H1 (cell line): ENCODE data around the gene TOMM40. TPM values are rescaled to one million over a fixed set of nuclear protein-coding genes. Genes with fewer than 3 reads are reported as not detected.

Experiments
- CTCF ChIA-PET: fragments of 300-600 bp; sonication (Branson Sonifier 250); formaldehyde crosslinking; loops from one replicate; lab custom pipeline; 2021; ENCODE audit not compliant: partially characterized antibody; lab: Charles Lee
- POLR2A ChIA-PET: fragments of 300-600 bp; sonication (Branson Sonifier 250); formaldehyde crosslinking; loops from one replicate; lab custom pipeline; 2021; ENCODE audit warnings: inconsistent platforms; ENCODE audit not compliant: partially characterized antibody; lab: Charles Lee
- DNase-seq, 2 experiments: peaks; one replicate each; pipeline versions ENCODE4 v3.0.0 to v3.0.0-alpha.2; 2010 to 2022; ENCODE audit warnings: low spot score in 2 of 2, low read depth in 1 of 2, mixed read lengths in 1 of 2
- FAIRE-seq: peaks from 2 replicates; lab custom pipeline; 2011; peaks lifted over from hg19 to GRCh38; lab: Jason Lieb, UNC
- H2AFZ ChIP-seq: 2 replicates; pipeline ENCODE4 v1.8.1; 2012; ENCODE audit warnings: low read length, inconsistent platforms
- H2AK5ac ChIP-seq: 2 replicates; pipeline ENCODE4 v1.6.1; 2013; ENCODE audit warnings: low read depth, low read length
- H2BK120ac ChIP-seq: replicated peaks from 2 replicates; pipeline ENCODE3; 2013; ENCODE audit warnings: low read depth, low read length, inconsistent platforms
- H2BK12ac ChIP-seq: 2 replicates; pipeline ENCODE4 v1.6.1; 2013; ENCODE audit warnings: low read depth, low read length
- H2BK15ac ChIP-seq: 2 replicates; pipeline ENCODE4 v1.6.1; 2013; ENCODE audit warnings: low read length
- H2BK20ac ChIP-seq: 2 replicates; pipeline ENCODE4 v1.6.1; 2013; ENCODE audit warnings: low read length
- H2BK5ac ChIP-seq: 2 replicates; pipeline ENCODE4 v1.6.1; 2013; ENCODE audit warnings: low read depth, low read length
- H3K14ac ChIP-seq: 2 replicates; pipeline ENCODE4 v1.6.1; 2013; ENCODE audit warnings: inconsistent platforms; ENCODE audit not compliant: insufficient read length
- H3K18ac ChIP-seq: 2 replicates; pipeline ENCODE4 v1.6.1; 2013; ENCODE audit warnings: low read length; ENCODE audit errors: extremely low read depth
- H3K23ac ChIP-seq: 2 replicates; pipeline ENCODE4 v1.6.1; 2013; ENCODE audit warnings: inconsistent platforms; ENCODE audit not compliant: insufficient read length
- H3K23me2 ChIP-seq: 2 replicates; pipeline ENCODE4 v1.6.1; 2013; ENCODE audit warnings: low read depth, low read length
- H3K27ac ChIP-seq: 2 replicates; pipeline ENCODE4 v1.6.1; 2011; ENCODE audit warnings: low read depth, low read length, inconsistent platforms
- H3K27me3 ChIP-seq, 4 experiments: replicated peaks in 1 of 4; 1 replicate in 1 of 4; 2 replicates in 3 of 4; pipeline versions ENCODE4 v1.6.1 to v1.8.1; 2011 to 2013; ENCODE audit warnings: low read length in 3 of 4, mild to moderate bottlenecking in 3 of 4, inconsistent platforms in 2 of 4, mixed read lengths in 2 of 4, moderate library complexity in 1 of 4; ENCODE audit not compliant: control insufficient read depth in 3 of 4, insufficient read depth in 3 of 4; ENCODE audit errors: extremely low read depth in 1 of 4
- H3K36me3 ChIP-seq, 4 experiments: 2 replicates each; pipeline versions ENCODE4 v1.6.1 to v1.8.1; 2011 to 2013; ENCODE audit warnings: mild to moderate bottlenecking in 4 of 4, low read length in 3 of 4, moderate library complexity in 2 of 4, control low read depth in 1 of 4, inconsistent platforms in 1 of 4; ENCODE audit not compliant: insufficient read depth in 4 of 4, control insufficient read depth in 2 of 4
- H3K4ac ChIP-seq: replicated peaks from 2 replicates; pipeline ENCODE3; 2013; ENCODE audit warnings: low read length, low read depth, mixed read lengths, inconsistent platforms; ENCODE audit not compliant: insufficient read length
- H3K4me1 ChIP-seq, 4 experiments: replicated peaks in 1 of 4; 1 replicate in 1 of 4; 2 replicates in 3 of 4; pipeline versions ENCODE4 v1.6.1 to v1.8.1; 2011 to 2013; ENCODE audit warnings: low read length in 3 of 4, inconsistent platforms in 2 of 4, mixed read lengths in 1 of 4; ENCODE audit not compliant: insufficient read depth in 4 of 4, control insufficient read depth in 3 of 4
- H3K4me2 ChIP-seq, 2 experiments: 2 replicates each; pipeline versions ENCODE4 v1.6.1 to v1.8.1; 2011 to 2013; ENCODE audit warnings: low read depth in 2 of 2, low read length in 2 of 2, control low read depth in 1 of 2, inconsistent platforms in 1 of 2, mild to moderate bottlenecking in 1 of 2; ENCODE audit not compliant: insufficient read depth in 1 of 2
- H3K4me3 ChIP-seq, 4 experiments: fragments of 200-600, 300-600 bp in 1 of 4; sonication (generic), shearing (Covaris generic), sonication (Bioruptor Twin) in 1 of 4; 2 replicates each; pipeline versions ENCODE4 v1.5.1 to v1.8.1; 2011 to 2016; ENCODE audit warnings: low read length in 4 of 4, low read depth in 3 of 4, control low read depth in 2 of 4, inconsistent platforms in 2 of 4, mild to moderate bottlenecking in 2 of 4, mixed read lengths in 1 of 4, moderate library complexity in 1 of 4; ENCODE audit not compliant: insufficient read depth in 2 of 4; ENCODE audit errors: extremely low read depth in 1 of 4
- H3K56ac ChIP-seq: replicated peaks from 2 replicates; pipeline ENCODE3; 2013; ENCODE audit warnings: low read depth, mild to moderate bottlenecking, mixed read lengths, low read length, inconsistent platforms; ENCODE audit not compliant: insufficient read length
- H3K79me1 ChIP-seq: 2 replicates; pipeline ENCODE4 v1.6.1; 2013; ENCODE audit warnings: low read depth, low read length, control low read depth
- H3K79me2 ChIP-seq, 2 experiments: 2 replicates each; pipeline versions ENCODE4 v1.6.1 to v1.8.1; 2012 to 2013; ENCODE audit warnings: low read length in 2 of 2, mild to moderate bottlenecking in 2 of 2, inconsistent platforms in 1 of 2; ENCODE audit not compliant: insufficient read depth in 2 of 2, control insufficient read depth in 1 of 2
- H3K9ac ChIP-seq, 4 experiments: replicated peaks in 1 of 4; 1 replicate in 1 of 4; 2 replicates in 3 of 4; pipeline versions ENCODE4 v1.6.1 to v1.8.1; 2011 to 2013; ENCODE audit warnings: low read depth in 3 of 4, low read length in 3 of 4, control low read depth in 2 of 4, mild to moderate bottlenecking in 2 of 4, moderate library complexity in 2 of 4, inconsistent platforms in 1 of 4; ENCODE audit errors: extremely low read depth in 1 of 4
- H3K9me3 ChIP-seq, 2 experiments: 2 replicates each; pipeline versions ENCODE4 v1.6.1 to v1.8.1; 2012 to 2013; ENCODE audit warnings: mild to moderate bottlenecking in 2 of 2, moderate library complexity in 2 of 2, control low read depth in 1 of 2, inconsistent platforms in 1 of 2, low read depth in 1 of 2, low read length in 1 of 2, mixed read lengths in 1 of 2; ENCODE audit not compliant: insufficient read depth in 2 of 2
- H4K20me1 ChIP-seq, 2 experiments: replicated peaks in 1 of 2; 2 replicates each; pipeline versions ENCODE3 to v1.8.1; 2011 to 2013; ENCODE audit warnings: inconsistent platforms in 2 of 2, low read length in 2 of 2, mild to moderate bottlenecking in 1 of 2; ENCODE audit not compliant: insufficient read depth in 2 of 2, control insufficient read depth in 1 of 2
- H4K5ac ChIP-seq: 2 replicates; pipeline ENCODE4 v1.6.1; 2013; ENCODE audit warnings: low read length, low read depth, mixed read lengths, inconsistent platforms; ENCODE audit not compliant: insufficient read length
- H4K8ac ChIP-seq: 2 replicates; pipeline ENCODE4 v1.8.0; 2013; ENCODE audit warnings: mild to moderate bottlenecking, moderate library complexity, low read length, inconsistent platforms; ENCODE audit not compliant: insufficient read depth; ENCODE audit errors: extremely low read depth
- H4K91ac ChIP-seq: replicated peaks from 2 replicates; pipeline ENCODE3; 2013; ENCODE audit warnings: low read length, mixed read lengths, inconsistent platforms; ENCODE audit not compliant: insufficient read length
- CBX8 ChIP-seq: fragments of 300-800, 300-1000 bp; sonication (generic); IDR thresholded peaks from 2 replicates; pipeline ENCODE4 v1.7.1; 2016; ENCODE audit warnings: low read depth, low read length, borderline replicate concordance
- CEBPB ChIP-seq: IDR thresholded peaks from 2 replicates; pipeline ENCODE4 v1.6.1; 2012; ENCODE audit warnings: low read depth, low read length
- CHD1 ChIP-seq: IDR thresholded peaks from 2 replicates; pipeline ENCODE4 v1.6.1; 2012; ENCODE audit warnings: low read depth, low read length, improper control_type of control experiment
- CTBP2 ChIP-seq: IDR thresholded peaks from 2 replicates; pipeline ENCODE4 v1.7.0; 2011; ENCODE audit warnings: borderline replicate concordance, mild to moderate bottlenecking, moderate library complexity, mixed read lengths, low read length; ENCODE audit not compliant: insufficient read depth, insufficient read length
- EGR1 ChIP-seq: IDR thresholded peaks from 2 replicates; pipeline ENCODE4 v1.6.1; 2011; ENCODE audit warnings: low read depth, low read length, borderline replicate concordance
- HDAC2 ChIP-seq, 2 experiments: fragments of 300-600 bp in 1 of 2; sonication (generic) in 1 of 2; IDR thresholded peaks; 2 replicates each; pipeline ENCODE4 v1.6.1; 2011 to 2012; ENCODE audit warnings: low read depth in 2 of 2, low read length in 2 of 2, mild to moderate bottlenecking in 2 of 2, moderate library complexity in 2 of 2, borderline replicate concordance in 1 of 2, inconsistent platforms in 1 of 2
- JUND ChIP-seq: IDR thresholded peaks from 2 replicates; pipeline ENCODE4 v1.6.1; 2011; ENCODE audit warnings: mild to moderate bottlenecking, improper control_type of control experiment, low read length
- KDM4A ChIP-seq: IDR thresholded peaks from one replicate; pipeline ENCODE4 v1.7.1; 2012; ENCODE audit warnings: low read depth, mild to moderate bottlenecking, moderate library complexity, low read length, inconsistent platforms; ENCODE audit not compliant: severe bottlenecking
- RFX5 ChIP-seq: IDR thresholded peaks from 2 replicates; pipeline ENCODE4 v1.6.1; 2011; ENCODE audit warnings: low read depth, low read length, improper control_type of control experiment, borderline replicate concordance
- SAP30 ChIP-seq: fragments of 300-600 bp; sonication (generic); IDR thresholded peaks from 2 replicates; pipeline ENCODE4 v1.7.1; 2012; ENCODE audit warnings: low read length, moderate library complexity, mild to moderate bottlenecking, inconsistent platforms; ENCODE audit not compliant: insufficient read depth, insufficient replicate concordance
- SIN3A ChIP-seq, 2 experiments: IDR thresholded peaks in 1 of 2; conservative IDR thresholded peaks in 1 of 2; 2 replicates each; pipeline ENCODE4 v1.6.1; 2011 to 2012; ENCODE audit warnings: low read length in 2 of 2, improper control_type of control experiment in 1 of 2, low read depth in 1 of 2, mild to moderate bottlenecking in 1 of 2
- SP4 ChIP-seq: IDR thresholded peaks from 2 replicates; pipeline ENCODE4 v1.6.1; 2012; ENCODE audit warnings: low read length, inconsistent platforms
- TBP ChIP-seq: IDR thresholded peaks from 2 replicates; pipeline ENCODE4 v1.6.1; 2011; ENCODE audit warnings: low read depth, low read length, improper control_type of control experiment
- WGBS, 2 experiments: shearing (Covaris generic) in 1 of 2; methylation state at CpG; one replicate each; pipeline versions ENCODE4 v1.1.6 to v1.1.7; 2013 to 2015; ENCODE audit warnings: low lambda C conversion rate in 2 of 2, mixed read lengths in 2 of 2, inconsistent platforms in 1 of 2, low coverage in 1 of 2, missing lambda C conversion rate in 1 of 2; ENCODE audit not compliant: insufficient replicate concordance in 2 of 2, insufficient coverage in 1 of 2, insufficient read length in 1 of 2; ENCODE audit errors: extremely low coverage in 1 of 2, missing lambda C conversion rate in 1 of 2; 5-methylcytosine and 5-hydroxymethylcytosine counted together
- polyA plus RNA-seq, 7 experiments: library from polyadenylated mRNA; depleted of rRNA in 3 of 7; stranded (reverse) in 5 of 7; unstranded in 2 of 7; fragments of >200 nt in 5 of 7; fragments of 200-250 nt in 2 of 7; gene quantifications; 1 replicate in 5 of 7; 2 replicates in 1 of 7; 4 replicates in 1 of 7; pipeline versions ENCODE4 v1.2.1 to v1.2.3, GENCODE V29; 2011 to 2013; ENCODE audit warnings: missing spikeins in 2 of 7, mixed read lengths in 2 of 7
- total RNA-seq: library from RNA; stranded (reverse); fragmentation: NEBNext Ultra II Directional; extraction: Animal tissue kit (Norgen Biotek cat#: 25700); gene quantifications from 2 replicates; pipeline ENCODE4 v1.2.1, GENCODE V29; 2021

TOMM40 gene
- total and polyA plus RNA-seq, 2 of the 8 experiments (the other 6 are each of a cell fraction or from before 2014, with no cell fraction given) = 154 to 179 TPM

GRCh38 chr19:44948763-44949374 lies 57.8 kb downstream of the TOMM40 start:
- WGBS, 2 experiments = 100% methylated on average over 3 of the region's 5 CpGs; no CpG with 5 or more reads in 1 of the 2 experiments
- H3K9ac ChIP-seq = no peak overlapping the region
- TF ChIP-seq TBP = no peak
- no peak for TF ChIP-seq EGR1
- no peak for TF ChIP-seq SIN3A (conservative IDR thresholded peaks at IDR 0.05 in 1 of 2, IDR thresholded peaks at IDR 0.05 in 1 of 2; ENCODE audit: low read depth in 1 of 2, low read length in 2 of 2)
- TF ChIP-seq HDAC2 (IDR thresholded peaks at IDR 0.05; ENCODE audit: borderline replicate concordance in 1 of 2, low read depth in 2 of 2, low read length in 2 of 2) = no peak
- no peak for TF ChIP-seq SAP30
- TF ChIP-seq KDM4A = no peak
- TF ChIP-seq CBX8 = no peak
- no peak for TF ChIP-seq JUND
- no peak for TF ChIP-seq CTBP2
- no peak for TF ChIP-seq CHD1
- no peak for TF ChIP-seq RFX5
- no peak for TF ChIP-seq CEBPB
- no peak for TF ChIP-seq SP4

More at GRCh38 chr19:44948763-44949374, 57.8 kb downstream of the TOMM40 start:
- no peak overlapping the region for H2BK20ac ChIP-seq
- no peak overlapping the region for H3K4me2 ChIP-seq
- H3K27me3 ChIP-seq = no peaks in the 10 kb centered on the region
- no peaks in the 10 kb centered on the region for H3K23me2 ChIP-seq
- H3K79me1 ChIP-seq = no peaks in the 10 kb centered on the region
- H4K20me1 ChIP-seq = peaks cover 0 to 2% of the 10 kb centered on the region in 2 experiments
- H3K27ac ChIP-seq = no peak overlapping the region
- H3K14ac ChIP-seq = no peak overlapping the region
- no peak overlapping the region for H2BK5ac ChIP-seq
- H2BK15ac ChIP-seq = no peak overlapping the region
- H4K8ac ChIP-seq = no peak overlapping the region
- H3K36me3 ChIP-seq = no peaks in the 10 kb centered on the region
- no peak for FAIRE-seq
- no peak overlapping the region for H3K4ac ChIP-seq
- H3K18ac ChIP-seq = no peak overlapping the region
- ChIA-PET CTCF (interaction anchor here (0.5 to 8.3 kb wide), 5 partner anchors 9 to 1172 kb away, joined by 3 to 201 read pairs (median 3); partner anchors contain the start of gene APOE), POLR2A (interaction anchor here (0.8 to 11.6 kb wide), 6 partner anchors 12 to 44 kb away, joined by 3 to 121 read pairs (median 3); partner anchors contain the start of gene APOE)
- H3K79me2 ChIP-seq = peaks cover 0 to 3% of the 10 kb centered on the region in 2 experiments; a peak in 1 of 4 replicates
- H4K5ac ChIP-seq = no peak overlapping the region
- no peak overlapping the region for H2AFZ ChIP-seq
- no peak overlapping the region for H2BK12ac ChIP-seq
- no peaks in the 10 kb centered on the region; a peak in 1 of 7 replicates for H3K4me1 ChIP-seq
- H3K56ac ChIP-seq = no peak overlapping the region
- no peaks in the 10 kb centered on the region for H3K9me3 ChIP-seq
- H2BK120ac ChIP-seq = no peak overlapping the region
- no peak overlapping the region for H4K91ac ChIP-seq
- no peak overlapping the region for H3K23ac ChIP-seq
- DNase-seq = no peak
- H3K4me3 ChIP-seq = no peak overlapping the region
- H2AK5ac ChIP-seq = no peak overlapping the region
